ENCODE data around the gene SUDS3.

The SUDS3 gene

DNA sequence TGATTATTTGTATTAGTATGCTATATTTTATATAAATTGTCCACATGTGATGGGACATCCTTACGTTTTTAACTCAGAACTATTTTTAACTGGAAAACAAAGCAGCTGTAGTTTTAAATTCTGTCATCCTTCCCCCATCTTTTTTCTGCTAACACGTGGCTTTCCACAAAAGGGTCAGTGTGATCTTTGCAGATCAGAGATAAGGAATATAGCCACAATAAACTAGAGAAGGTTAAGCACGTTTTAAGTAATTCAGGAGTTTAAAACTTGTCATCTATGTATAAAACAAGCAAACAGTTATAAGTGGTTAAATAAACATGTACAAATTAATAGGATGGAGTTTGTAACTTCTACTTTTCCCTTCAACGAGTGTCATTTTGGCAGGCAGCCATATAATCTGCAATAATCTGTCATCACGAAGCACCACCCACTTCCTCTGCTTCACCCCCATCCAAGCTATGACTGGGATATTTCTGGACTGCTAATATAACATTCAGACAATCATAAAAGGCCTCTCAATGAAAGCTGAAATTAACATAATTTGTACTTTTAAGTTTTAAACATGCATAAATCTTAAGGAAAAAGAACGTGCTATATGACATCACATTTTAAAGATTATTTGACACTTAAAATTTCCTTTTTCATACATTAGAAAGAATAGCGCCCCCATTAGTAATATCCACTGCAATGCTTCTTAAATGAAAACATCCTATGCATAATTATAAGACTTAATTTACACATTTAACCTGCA, 18.9 kb upstream of the SUDS3 start:
- DNase-seq = peak; percentile 9 to 49

GRCh38 chr12:118358008-118358359, 18.4 kb upstream of the SUDS3 start:
- no peak for DNase-seq

DNA sequence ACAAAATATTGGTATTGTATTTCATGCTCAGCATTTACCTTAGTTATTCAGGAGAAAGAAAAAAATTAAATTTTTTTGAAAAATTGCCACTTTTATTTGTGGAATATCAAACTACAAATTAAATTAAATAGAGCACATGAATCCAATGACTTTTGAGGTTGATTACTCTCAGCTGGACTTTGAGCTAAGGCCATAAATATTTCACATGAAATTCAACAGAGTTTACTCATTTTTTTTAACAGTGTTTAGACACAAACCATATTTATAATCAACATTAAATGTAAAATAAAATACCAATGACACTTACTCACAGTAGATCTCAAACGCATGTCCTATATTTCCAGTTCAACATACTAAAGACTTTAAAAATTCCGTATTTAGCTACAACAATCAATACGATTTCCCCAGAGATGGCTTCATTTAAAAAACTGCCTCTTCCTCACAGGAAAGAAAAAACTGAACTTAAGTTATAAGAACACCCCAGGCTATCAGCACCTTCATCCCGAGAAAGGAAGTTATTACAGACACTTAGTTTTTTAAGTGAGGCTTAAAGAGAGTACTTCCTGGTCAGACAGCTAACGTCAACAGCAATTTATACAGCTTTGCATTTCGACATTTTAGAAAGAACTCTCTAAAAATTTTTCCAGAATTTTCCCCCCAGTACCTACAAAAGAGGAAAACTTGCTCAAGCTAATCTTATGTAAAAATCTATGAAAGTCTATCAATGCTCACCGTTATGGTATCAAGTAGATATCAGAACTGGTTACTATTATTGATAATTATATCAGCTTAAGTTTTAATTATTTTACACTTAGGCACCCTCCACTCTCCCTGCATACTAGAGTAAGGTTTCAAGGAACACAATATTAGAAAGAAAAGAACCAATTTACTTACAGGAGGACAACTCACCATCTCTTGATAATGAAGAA, 17.5 kb upstream of the SUDS3 start:
- no peak for DNase-seq

DNA sequence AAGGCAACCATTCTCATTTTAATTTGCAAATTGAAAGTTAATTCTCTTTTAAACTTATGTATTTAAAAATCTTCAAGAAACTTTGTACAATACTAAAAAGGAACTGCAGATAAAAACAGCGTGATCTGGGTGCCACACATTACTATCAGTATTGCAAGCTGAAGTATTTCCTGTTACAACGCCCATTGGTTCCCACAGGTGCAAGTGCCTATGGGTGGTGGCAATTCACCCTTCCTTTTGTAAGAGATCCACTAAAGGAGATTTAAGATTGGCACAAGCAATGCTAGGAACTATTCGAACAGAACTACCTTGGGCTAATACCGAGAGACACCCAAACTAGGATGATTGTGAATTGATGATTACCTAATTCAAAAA, 16.8 kb upstream of the SUDS3 start:
- no peak for DNase-seq

DNA sequence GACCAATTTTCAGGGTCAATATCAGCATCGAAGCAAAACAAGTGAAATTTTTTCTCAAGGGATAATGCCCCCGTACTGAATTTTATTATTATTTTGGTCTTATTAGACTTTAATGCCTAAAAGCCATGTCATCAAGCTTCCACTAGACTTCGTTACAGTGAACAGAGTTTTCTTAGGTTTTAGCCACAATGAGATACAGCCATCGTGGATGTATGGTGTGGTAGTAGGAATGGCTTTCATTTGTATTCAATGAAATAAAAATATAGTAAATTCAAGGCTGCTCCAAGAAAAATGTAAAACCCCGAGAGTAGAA, 15.3 kb upstream of the SUDS3 start:
- DNase-seq = no peak

- DNase-seq = no peak
Observed at GRCh38 chr12:118361889-118362288, 14.5 kb upstream of the SUDS3 start.

DNA sequence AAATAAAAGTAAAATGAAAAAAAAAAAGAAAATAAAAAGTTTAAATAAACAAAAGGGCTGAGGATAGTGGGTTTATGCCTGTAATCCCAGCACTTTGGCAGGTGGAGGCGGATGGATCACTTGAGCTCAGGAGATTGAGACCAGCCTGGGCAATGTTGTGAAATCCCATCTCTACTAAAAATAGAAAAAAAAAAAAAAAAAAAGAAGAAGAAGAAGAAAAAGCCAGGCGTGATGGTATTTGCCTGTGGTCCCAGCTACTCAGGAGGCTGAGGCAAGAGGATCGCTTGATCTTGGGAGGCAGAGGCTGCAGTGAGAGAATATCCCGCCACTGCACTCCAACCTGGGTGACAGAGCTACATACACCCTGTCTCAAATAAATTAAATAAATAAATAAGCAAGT, 7.5 kb upstream of the SUDS3 start:
- no peak for DNase-seq

GRCh38 chr12:118370601-118371000, 5.8 kb upstream of the SUDS3 start:
- DNase-seq = no peak

DNA sequence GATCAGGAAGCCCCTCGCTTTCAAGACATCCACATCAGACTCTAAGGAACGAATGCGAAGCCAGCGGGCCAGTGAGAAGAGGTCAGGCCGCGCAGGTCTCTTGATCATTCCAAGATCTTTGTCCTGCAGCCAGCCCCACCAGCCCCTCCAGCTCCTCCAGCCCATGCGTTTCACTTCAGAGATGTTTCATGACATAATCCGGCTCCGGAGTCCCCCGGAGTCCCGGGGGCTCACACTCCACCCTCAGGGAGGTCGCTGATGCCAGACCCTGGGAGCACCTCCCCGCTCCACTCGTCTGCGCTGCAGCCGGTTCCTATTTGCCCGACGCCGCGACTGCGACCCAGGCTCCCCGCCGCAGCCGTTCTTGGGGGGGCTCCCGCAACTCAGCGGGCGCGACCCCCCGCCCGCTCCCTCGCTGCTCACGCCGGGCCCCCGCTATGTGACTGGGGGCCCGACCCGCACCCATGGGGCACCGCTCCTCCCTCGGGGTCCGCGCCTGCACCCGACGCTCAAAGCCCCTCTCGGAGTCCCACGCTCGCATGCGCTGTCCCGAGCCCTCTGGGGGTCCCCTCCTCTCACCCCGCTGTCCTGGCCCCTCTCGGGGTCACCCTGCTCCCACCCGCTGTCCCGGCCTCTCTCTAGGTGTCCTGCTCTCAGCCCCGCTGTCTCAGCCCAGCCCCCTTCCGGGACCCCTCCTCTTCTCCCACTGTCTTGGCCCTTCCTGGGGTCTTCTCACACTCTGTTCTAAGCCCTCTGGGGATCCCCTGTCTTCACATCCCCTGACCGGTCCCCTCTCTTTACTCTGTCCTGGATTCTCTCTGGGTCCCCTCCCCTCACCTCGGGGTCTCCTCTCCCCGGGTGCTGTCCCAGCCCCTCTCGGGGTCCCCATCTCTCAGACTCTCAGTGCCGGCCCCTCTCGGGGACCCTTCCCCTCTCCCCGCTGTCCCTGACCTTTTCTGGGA, 4.8 kb upstream of the SUDS3 start:
- no peak for DNase-seq

GRCh38 chr12:118372541-118373495, 3.5 kb upstream of the SUDS3 start, which contains the start of gene TAOK3:
TSS of gene TAOK3 (minus strand) at chr12:118372907. CDS start at chr12:118255567, 117,340 bp downstream.
- peak; percentile 99 for DNase-seq

DNA sequence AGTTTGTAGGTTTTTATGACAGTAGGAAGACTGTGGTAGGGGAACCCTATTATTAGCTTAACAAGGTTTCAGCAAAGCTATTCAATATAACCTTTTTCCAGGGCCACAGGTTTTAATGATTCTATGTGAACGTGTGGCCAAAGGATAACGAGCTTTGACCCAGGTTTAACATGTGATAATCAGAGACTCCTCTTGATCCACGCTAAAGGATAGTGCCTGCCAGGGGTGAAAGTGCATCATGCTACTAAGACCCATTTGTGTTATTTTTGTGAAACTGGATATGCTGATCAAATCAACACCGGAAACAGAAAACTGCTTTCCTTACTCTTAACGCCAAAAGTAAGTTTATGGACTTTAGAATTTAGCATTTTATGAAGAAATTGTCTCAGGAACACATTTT, 2.7 kb upstream of the SUDS3 start:
- DNase-seq = peak; percentile 5 to 19

DNA sequence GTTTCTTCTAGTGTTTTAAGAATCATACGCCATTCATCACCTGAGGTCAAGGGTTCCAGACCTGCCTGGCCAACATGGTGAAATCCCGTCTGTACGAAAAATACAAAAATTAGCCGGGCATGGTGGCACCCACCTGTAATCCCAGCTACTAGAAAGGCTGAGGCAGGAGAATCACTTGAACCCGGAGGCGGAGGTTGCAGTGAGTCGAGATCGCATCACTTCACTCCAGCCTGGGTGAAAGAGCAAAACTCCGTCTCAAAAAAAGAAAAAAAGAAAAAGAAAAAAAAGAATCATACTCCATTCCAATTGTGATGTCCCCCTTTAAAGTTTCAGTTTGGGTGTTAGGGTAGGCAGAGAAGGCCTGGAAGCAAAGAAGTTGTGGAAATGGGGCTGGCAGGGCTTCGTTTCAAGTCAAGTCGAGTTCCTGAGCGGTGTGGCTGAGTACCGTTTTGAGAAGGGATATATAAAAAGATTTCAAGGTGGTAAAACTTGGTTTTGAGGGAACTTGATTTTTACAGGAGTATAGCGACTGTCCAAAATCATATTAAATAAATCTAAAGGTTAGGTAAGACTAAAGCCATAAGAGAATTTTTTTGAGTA, 2.1 kb upstream of the SUDS3 start:
- no peak for DNase-seq

GRCh38 chr12:118374909-118375308, 1.4 kb upstream of the SUDS3 start:
- no peak for DNase-seq

- DNase-seq = peak; percentile 14 to 39
Observed at GRCh38 chr12:118375348-118375747, 1.0 kb upstream of the SUDS3 start.

DNA sequence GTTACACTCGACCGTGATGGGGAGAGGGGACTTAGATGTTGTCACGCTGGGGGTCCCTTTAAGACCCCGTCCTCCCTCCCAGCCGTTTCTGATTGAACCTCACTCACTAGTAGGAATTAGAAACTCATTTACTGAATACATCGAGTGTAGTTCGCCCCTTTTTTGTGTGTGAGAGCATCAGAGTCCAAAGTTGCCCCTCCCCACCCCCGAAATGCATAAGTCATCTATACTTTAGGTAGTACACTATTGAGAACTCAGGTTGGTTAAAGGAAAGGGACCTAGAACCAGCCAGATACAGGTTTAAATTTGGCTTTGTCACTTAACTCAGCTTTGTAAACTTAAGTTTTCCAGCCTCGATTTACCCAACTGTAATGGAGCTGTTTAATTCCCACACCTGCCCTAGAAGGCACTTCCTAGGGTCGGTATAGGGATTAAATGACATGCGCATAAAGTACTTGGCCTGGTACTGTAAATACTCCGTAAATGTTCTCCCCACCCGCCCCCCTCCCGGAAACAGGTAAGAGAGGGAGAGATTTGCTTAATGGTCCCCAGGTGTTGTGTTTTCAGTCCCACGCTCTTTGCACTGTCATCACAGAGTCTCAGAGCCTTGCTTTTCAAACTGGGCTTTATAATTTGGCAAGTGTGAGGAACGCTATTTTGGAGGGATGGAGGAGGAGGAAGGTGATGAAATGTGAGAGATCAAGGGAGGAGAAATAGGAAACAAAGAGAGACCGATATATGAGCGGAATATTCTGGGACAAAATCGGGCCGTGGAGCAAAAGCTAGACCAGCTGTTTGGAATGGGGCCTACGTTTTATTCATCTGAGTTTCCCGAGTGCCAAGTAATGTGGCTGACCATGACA, 897 bp downstream of the SUDS3 start:
- DNase-seq = no peak

GRCh38 chr12:118377884-118378470, 1.6 kb downstream of the SUDS3 start:
- DNase-seq = peak; percentile 37 to 70

DNA sequence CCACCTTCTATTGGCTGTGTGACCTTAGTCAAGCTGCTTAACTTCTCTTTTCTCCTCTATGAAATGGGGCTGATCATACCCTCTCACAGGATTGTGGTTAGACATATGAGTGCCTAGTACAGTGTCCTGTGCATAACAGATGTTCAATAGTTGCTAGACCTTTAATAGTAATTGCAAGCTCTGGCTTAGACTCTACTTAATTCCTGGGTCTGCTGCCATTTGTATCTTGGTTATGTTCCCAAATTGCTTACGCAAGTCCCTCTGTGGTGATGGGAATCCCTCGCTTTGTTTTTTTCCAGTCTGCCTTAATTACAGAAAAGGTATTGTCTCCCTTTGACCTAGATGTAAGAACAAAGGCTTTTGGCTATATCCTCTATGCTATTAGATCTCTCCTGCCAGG, 15.1 kb downstream of the SUDS3 start:
- DNase-seq = no peak

DNA sequence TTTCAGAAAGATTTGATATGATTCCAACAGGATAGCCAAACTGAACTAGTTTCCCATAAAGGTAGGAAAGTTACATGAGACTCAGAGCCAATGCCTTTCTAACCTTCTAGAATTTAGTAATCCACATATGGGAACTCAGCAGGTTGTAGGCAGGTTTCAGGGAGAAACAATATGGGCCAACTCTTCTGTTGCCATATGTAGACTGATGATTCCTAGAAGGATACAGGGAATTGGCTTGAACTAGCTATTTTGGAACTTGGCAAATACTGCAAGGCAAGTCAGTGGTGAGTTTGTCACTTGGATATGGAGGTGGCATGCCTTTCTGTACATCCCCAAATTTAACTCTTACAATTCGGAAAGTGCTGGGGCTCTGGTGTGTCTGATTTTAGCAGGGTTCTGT, 15.5 kb downstream of the SUDS3 start:
- no peak for DNase-seq

DNA sequence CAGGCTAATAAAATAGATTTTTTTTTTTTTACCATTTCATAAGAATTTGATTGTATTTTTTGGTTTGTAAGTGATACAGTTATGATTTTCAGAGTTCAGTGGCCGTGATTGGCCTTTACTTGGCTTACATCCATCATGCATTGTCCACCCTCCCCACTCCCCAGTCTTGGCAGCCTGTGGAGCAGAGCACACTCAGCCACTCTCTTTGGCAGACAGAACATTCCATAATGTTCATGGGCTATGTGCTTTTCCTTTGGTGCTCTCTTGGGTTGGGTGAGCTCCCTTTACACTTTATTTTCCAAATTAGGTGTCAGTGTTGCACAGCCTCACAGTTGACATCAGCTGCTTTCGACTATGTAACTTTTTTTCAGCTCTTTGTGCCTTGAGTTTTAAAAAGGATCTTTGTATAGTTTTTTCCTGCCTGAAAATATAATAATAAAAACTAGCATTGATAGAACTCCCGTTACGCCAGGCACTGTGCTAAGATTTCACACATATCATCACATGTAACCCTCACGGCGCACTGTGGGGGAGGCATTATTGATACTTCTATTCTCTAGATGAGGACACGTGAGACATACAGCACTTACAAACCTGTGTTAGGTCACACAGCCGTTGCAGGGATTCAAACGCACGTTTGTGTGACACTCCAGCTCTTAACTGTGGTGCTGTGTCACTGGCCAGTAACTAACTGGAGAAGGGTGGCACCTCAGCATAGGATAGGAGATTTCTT, 21.5 kb downstream of the SUDS3 start:
- DNase-seq = no peak
